ENCODE measurements around the gene CYP26B1. TPM values are rescaled to one million over a fixed set of nuclear protein-coding genes. Genes with fewer than 3 reads are reported as not detected.

Gene CYP26B1
- total and polyA plus RNA-seq, 4 donors: 1.1 to 4.7 (median 2.4) TPM

- H3K4me3 ChIP-seq: no peak overlapping the region
- H3K36me3 ChIP-seq (ENCODE audit: control insufficient read depth in 4 of 4, insufficient read depth in 4 of 4, low read length in 4 of 4): no peaks in the 10 kb centered on the region
- DNase-seq (no peak), ATAC-seq (ENCODE audit: insufficient read depth, low FRiP score) (no peak)
- no peak overlapping the region for H3K27ac ChIP-seq (ENCODE audit: low read depth in 1 of 2, low read length in 1 of 2)
- TF ChIP-seq, protein P1, sequence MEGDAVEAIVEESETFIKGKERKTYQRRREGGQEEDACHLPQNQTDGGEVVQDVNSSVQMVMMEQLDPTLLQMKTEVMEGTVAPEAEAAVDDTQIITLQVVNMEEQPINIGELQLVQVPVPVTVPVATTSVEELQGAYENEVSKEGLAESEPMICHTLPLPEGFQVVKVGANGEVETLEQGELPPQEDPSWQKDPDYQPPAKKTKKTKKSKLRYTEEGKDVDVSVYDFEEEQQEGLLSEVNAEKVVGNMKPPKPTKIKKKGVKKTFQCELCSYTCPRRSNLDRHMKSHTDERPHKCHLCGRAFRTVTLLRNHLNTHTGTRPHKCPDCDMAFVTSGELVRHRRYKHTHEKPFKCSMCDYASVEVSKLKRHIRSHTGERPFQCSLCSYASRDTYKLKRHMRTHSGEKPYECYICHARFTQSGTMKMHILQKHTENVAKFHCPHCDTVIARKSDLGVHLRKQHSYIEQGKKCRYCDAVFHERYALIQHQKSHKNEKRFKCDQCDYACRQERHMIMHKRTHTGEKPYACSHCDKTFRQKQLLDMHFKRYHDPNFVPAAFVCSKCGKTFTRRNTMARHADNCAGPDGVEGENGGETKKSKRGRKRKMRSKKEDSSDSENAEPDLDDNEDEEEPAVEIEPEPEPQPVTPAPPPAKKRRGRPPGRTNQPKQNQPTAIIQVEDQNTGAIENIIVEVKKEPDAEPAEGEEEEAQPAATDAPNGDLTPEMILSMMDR (IDR thresholded peaks at IDR 0.05; ENCODE audit: control extremely low read depth, extremely low read depth): no peak
- H3K4me1 ChIP-seq (ENCODE audit: control insufficient read depth in 5 of 5, insufficient read depth in 5 of 5, low read length in 5 of 5): peaks cover 0 to 13% (median 0%) of the 10 kb centered on the region in 5 donors
- no peaks in the 10 kb centered on the region for H3K9me3 ChIP-seq (ENCODE audit: control insufficient read depth in 4 of 4, insufficient read depth in 3 of 4, low read length in 3 of 4)
- H3K27me3 ChIP-seq (ENCODE audit: control insufficient read depth in 3 of 3, insufficient read depth in 3 of 3, low read length in 2 of 3): peaks cover 0 to 5% (median 2%) of the 10 kb centered on the region in 3 donors
- no peak overlapping the region for H3K9ac ChIP-seq (ENCODE audit: insufficient read depth in 1 of 2, low read length in 2 of 2)
- WGBS, 2 donors: 87 to 88% methylated on average over 8 of the region's 8 CpGs
Observed at GRCh38 chr2:72157871-72158771, 10.5 kb upstream of the CYP26B1 start.

GRCh38 chr2:72156872-72157271 is 9.2 kb upstream of the CYP26B1 start:
- peaks cover 0 to 5% (median 0%) of the 10 kb centered on the region in 3 donors for H3K27me3 ChIP-seq (ENCODE audit: control insufficient read depth in 3 of 3, insufficient read depth in 3 of 3, low read length in 2 of 3)

GRCh38 chr2:72155737-72156136 is 8.1 kb upstream of the CYP26B1 start:
- TF ChIP-seq, protein P1 (IDR thresholded peaks at IDR 0.05; ENCODE audit: control extremely low read depth, extremely low read depth): no peak
- DNase-seq (no peak), ATAC-seq (ENCODE audit: insufficient read depth, low FRiP score) (no peak)
- H3K27ac ChIP-seq (ENCODE audit: low read depth in 1 of 2, low read length in 1 of 2): no peak overlapping the region
- no peak overlapping the region for H3K9ac ChIP-seq (ENCODE audit: insufficient read depth in 1 of 2, low read length in 2 of 2)
- 91 to 93% methylated on average over 5 of the region's 5 CpGs for WGBS, 2 donors
- no peak overlapping the region for H3K4me3 ChIP-seq
- no peaks in the 10 kb centered on the region for H3K9me3 ChIP-seq (ENCODE audit: control insufficient read depth in 4 of 4, insufficient read depth in 3 of 4, low read length in 3 of 4)
- H3K4me1 ChIP-seq (ENCODE audit: control insufficient read depth in 5 of 5, insufficient read depth in 5 of 5, low read length in 5 of 5): peaks cover 0 to 13% (median 0%) of the 10 kb centered on the region in 5 donors
- no peaks in the 10 kb centered on the region for H3K36me3 ChIP-seq (ENCODE audit: control insufficient read depth in 4 of 4, insufficient read depth in 4 of 4, low read length in 4 of 4)
- H3K27me3 ChIP-seq (ENCODE audit: control insufficient read depth in 3 of 3, insufficient read depth in 3 of 3, low read length in 2 of 3): peaks cover 0 to 5% (median 0%) of the 10 kb centered on the region in 3 donors

More at GRCh38 chr2:72156872-72157271, 9.2 kb upstream of the CYP26B1 start:
- H3K27ac ChIP-seq (ENCODE audit: low read depth in 1 of 2, low read length in 1 of 2): no peak overlapping the region
- no peak for DNase-seq
- no peak overlapping the region for H3K4me3 ChIP-seq
- 73 to 81% methylated on average over 2 of the region's 2 CpGs for WGBS, 2 donors
- H3K36me3 ChIP-seq (ENCODE audit: control insufficient read depth in 4 of 4, insufficient read depth in 4 of 4, low read length in 4 of 4): no peaks in the 10 kb centered on the region
- TF ChIP-seq, protein P1 (IDR thresholded peaks at IDR 0.05; ENCODE audit: control extremely low read depth, extremely low read depth): no peak
- no peaks in the 10 kb centered on the region for H3K9me3 ChIP-seq (ENCODE audit: control insufficient read depth in 4 of 4, insufficient read depth in 3 of 4, low read length in 3 of 4)
- H3K4me1 ChIP-seq (ENCODE audit: control insufficient read depth in 5 of 5, insufficient read depth in 5 of 5, low read length in 5 of 5): peaks cover 0 to 13% (median 0%) of the 10 kb centered on the region in 5 donors
- no peak for ATAC-seq (ENCODE audit: insufficient read depth, low FRiP score)
- H3K9ac ChIP-seq (ENCODE audit: insufficient read depth in 1 of 2, low read length in 2 of 2): no peak overlapping the region
